Measurements from ENCODE around the gene TRIM44.
"Not testable (repeated sequence)": the region's sequence is repeated elsewhere in the genome, so short reads cannot be mapped to it uniquely, and the experiment has no call there.

The TRIM44 gene

DNA sequence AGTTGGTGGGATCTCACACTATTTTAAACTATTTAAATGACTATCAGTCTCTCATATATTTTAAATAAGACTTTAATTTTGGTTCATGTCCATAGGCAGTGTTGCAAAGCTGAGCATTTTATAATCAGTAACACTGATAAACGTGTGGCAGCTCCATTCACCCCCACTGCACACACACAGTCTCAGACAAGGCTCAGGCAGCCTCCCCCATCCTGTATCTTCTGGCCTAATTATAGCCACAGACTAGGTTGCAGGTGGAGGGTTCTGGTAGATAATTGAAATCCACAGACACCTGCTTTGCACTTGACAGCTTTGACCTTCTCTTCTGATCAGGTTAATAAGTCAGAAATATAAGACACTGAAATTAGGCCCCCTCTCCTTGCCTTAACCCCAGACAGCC is 162.8 kb downstream of the TRIM44 start:
- DNase-seq = no peak

- no peak for DNase-seq
These were observed 163.4 kb downstream of the TRIM44 start for GRCh38 chr11:35826006-35826405.

- no peak for DNase-seq
These were observed 164.4 kb downstream of the TRIM44 start for GRCh38 chr11:35826949-35827348.

- no peak for DNase-seq
These were observed 173.6 kb downstream of the TRIM44 start for GRCh38 chr11:35836205-35836604.

GRCh38 chr11:35838071-35838470 is 175.5 kb downstream of the TRIM44 start:
- no peak for DNase-seq

DNA sequence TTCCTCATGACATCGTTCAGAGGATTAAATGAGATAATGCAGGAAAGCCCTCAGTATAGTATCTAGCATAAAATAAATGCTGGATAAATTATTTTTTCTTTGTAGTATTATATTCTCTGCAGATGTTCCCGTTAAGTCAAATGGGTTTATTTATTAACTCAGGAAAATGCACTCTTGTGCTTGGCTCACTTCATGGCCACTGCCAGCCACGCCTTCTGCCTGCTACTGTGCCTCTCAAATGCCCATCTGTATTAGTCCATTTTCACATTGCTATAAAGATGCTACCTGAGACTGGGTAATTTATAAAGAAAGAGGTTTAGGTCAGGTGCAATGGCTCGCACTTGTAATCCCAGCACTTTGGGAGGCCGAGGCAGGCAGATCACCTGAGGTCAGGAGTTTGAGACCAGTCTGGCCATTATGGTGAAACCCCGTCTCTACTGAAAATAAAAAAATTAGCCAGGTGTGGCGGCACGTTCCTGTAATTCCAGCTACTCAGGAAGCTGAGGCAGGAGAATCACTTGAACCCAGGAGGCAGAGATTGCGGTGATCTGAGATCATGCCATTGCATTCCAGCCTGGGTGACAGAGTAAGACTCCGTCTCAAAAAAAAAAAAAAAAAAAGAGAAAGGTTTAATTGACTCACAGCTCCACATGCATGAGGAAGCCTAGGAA is 176.3 kb downstream of the TRIM44 start:
- DNase-seq = not testable (repeated sequence)

DNA sequence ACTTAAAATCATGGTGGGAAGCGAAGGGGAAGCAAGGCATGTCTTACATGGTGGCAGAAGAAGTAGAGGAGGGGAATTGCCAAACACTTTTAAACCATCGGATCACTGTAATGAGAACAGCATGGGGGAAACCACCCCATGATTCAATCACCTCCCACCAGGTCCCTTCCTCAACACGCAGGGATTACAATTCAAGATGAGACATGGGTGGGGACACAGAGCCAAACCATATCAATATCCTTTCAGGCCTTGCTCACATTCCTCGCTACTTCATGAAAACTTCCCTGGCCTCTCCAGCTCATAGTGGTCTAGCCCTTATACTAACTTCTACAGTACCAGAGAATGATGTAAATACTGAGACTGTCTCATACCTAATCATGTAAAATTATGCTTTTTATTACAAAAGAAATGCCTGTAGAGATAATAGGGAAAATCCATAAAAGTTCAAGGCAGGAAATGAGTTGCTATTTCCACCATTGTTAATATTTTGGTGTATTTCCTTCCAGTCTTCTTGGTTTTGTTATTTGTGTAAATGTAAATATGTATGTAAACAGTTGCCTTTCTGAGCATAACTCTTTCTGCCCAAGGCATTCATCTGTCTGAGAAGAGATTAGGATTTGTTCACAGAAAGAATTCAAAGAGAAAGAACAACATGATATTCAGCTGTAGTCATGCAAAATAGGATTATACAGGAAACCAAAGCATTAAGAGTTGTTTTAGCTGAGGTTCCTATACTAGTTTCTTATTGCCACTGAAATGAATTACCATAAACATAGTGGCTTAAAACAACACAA is 177.0 kb downstream of the TRIM44 start:
- no peak for DNase-seq

- no peak for DNase-seq
These were observed 179.2 kb downstream of the TRIM44 start for GRCh38 chr11:35841733-35842132.

- no peak for DNase-seq
These were observed 180.4 kb downstream of the TRIM44 start for GRCh38 chr11:35842958-35843357.

DNA sequence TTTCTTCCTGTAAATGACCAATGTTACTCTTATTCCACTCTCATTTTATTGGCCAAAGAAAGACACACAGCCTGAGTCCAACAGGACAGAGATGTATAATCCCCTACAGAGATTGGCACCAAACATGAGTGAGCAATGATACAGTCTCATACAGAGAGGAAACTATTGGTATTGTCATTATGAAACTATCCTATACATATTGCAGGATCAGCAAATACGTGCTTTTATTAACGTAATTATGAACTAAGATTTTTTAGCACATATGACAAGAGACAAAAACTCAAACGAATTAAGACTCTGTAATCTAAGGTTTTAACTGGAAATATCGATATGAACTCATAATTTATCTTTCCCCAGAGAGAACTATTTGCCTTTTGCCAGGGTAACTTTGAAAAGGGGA is 182.0 kb downstream of the TRIM44 start:
- DNase-seq = no peak

DNA sequence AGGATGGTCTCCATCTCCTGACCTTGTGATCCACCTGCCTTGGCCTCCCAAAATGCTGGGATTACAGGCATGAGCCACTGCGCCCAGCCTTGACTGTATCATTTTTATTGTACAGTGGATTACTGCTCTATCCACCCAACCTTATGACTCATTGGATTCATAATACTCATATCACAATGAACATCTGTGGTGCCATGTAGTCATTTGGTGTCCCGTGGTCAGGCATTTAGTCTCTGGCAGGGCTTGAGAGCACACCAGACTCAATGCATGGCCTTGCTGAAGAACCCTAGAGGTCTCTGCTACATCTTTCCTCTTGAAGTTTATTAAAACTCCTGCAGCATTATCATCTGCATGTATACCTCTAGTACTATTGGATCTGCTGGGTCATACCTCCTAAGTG is 183.3 kb downstream of the TRIM44 start:
- no peak for DNase-seq

DNA sequence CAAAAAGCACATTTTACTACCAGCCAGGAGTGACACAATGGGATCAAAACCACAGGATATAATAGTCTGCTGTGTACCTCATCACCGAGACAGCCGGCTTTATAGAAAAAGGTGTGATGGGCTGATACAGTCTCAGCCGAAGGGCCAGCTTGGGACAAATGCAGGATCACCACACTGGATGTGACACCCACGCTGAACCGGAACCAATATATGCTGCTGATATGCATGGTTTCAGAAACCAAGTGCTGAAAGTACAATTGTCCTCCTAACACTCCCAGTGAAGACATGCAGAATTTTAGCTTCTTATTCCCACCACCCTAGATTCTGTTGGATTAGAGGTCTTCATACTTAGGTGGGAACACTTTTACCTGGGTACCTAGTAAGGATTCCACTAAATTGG is 184.3 kb downstream of the TRIM44 start:
- DNase-seq = no peak

DNA sequence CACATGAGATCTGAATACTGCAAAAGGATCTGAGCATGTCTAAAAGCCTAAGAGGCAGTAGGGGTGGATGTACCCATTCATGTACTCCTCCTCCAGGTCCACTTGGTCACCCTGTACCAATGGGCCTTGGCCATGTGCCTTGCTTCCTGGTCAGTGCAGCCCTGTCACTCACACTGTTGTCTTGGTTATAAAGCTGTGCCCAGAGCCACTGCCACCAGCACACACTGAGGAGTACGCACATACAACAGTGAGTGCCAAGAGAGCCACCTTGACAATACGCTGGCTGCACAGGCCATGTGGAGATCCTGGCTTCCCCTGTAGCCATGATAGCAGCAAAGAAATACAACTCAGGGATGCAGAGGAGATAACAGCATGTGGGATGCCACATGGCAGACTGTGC is 184.9 kb downstream of the TRIM44 start:
- DNase-seq = no peak

DNA sequence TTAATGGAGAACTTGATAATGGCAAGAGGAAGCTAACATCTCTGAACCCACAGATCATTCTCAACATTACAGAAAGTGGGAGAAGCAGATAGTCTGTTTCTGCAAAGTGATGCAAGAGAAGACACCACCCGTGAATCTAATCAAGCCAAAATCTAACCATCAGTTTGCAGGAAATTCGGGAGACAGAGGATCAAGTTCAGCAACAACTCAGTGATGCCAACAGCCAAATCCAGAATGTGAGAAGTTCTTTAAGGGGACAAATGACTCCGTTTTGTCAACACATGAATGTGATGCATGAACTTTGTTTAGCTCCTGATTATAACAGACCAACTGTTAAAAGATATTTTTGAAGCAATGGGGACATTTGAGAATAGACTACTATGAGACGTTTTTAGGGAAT is 186.0 kb downstream of the TRIM44 start:
- no peak for DNase-seq

GRCh38 chr11:35850191-35850590 is 187.6 kb downstream of the TRIM44 start:
- no peak for DNase-seq

GRCh38 chr11:35851342-35851741 is 188.8 kb downstream of the TRIM44 start:
- DNase-seq = no peak

DNA sequence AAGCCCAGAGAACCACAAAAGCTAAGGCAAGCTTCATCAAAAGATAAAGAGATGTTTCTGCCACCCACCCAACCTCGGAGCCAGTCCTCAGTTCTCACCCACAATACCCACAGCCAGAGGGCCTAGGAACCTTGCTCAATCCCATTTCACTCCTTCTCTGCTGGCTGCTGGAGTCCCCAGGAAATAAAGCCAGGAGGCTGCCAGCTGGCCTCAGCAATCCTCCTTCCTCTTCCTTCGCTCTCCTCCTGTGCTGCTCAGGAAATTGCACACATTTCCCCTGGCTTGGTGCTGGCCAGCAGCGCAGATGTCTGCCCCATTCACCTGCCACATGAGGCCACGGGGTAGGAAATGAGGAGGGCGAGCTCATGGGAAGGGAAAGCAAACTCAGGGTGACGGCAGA is 189.5 kb downstream of the TRIM44 start:
- peak; percentile 67 for DNase-seq

DNA sequence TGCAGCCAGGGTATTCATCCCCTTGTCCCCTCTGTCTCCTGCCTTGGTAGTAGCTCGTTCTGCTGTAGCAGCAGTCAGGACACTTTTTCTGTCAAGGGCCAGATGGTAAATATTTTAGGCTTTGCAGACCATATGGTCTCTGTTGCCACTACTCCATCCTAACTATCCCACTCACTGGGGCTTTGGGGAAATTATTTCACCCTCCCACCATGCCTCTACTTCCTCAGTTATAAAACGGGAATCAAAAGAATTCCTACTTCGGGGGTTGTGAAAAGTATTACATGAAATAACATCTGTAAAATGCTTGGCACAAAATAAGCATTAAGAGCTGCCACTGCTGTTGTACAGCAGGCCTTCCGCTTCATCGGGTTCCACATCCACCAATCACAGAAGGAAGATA is 191.4 kb downstream of the TRIM44 start:
- no peak for DNase-seq

DNA sequence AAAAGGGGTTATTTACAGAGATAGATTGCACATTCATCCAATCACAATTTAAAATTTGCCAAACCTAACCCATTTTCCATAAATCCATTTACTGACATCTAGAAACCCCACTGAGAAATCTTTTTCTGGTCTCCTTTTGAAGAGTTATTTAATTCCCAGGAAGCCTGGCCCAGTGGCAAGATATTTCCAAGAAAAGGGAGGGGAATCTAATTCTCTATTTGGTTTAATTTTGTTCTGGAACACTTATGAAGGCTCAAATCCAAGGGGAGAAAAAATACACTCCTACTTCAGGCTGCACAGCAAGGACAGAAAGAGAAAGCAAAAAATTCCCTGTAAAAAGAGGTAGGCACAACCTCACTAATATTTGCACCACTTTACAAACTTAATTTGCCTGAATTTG is 193.1 kb downstream of the TRIM44 start:
- no peak for DNase-seq

DNA sequence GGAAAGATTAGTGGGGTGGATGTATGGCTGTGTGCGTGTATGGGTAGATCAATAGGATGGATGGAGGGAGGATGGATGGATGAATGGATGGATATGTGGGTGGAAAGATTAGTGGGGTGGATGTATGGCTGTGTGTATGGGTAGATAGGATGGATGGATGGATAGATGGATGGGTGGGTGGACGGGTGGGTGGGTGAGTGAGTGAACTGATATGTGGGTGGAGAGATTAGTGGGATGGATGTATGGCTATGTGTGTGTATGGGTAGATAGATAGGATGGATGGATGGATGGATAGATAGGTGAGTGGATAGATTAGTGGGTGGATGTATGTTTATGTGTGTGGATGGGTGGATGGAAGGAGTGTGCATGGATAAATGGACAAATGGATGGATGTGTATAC is 193.7 kb downstream of the TRIM44 start:
- no peak for DNase-seq

GRCh38 chr11:35856756-35857155 is 194.2 kb downstream of the TRIM44 start:
- DNase-seq = no peak

GRCh38 chr11:35857922-35858321 is 195.3 kb downstream of the TRIM44 start:
- DNase-seq = no peak

GRCh38 chr11:35859301-35859700 is 196.7 kb downstream of the TRIM44 start:
- no peak for DNase-seq

GRCh38 chr11:35860194-35860593 is 197.6 kb downstream of the TRIM44 start:
- DNase-seq = not testable (repeated sequence)

GRCh38 chr11:35861191-35861590 is 198.6 kb downstream of the TRIM44 start:
- DNase-seq = no peak

All from MV-4-11 (cell line).